Stimulated activated naive CD8-positive, alpha-beta T cell treated with anti-CD3 and anti-CD28 coated beads, Interleukin-15, Interleukin-2, amounts not matched to agents 100 U/mL and 50 U/mL, for 24 hours (primary cell): ENCODE measurements around the gene PAXIP1.
"Not testable (repeated sequence)": the region's sequence is repeated elsewhere in the genome, so short reads cannot be mapped to it uniquely, and the experiment has no call there.

Experiments
- ATAC-seq: fragments of 150-1000 bp; cut with Tn5 transposase; one replicate; pipeline ENCODE4 v1.10.0; 2021
- DNase-seq: peaks from one replicate; pipeline ENCODE4 v3.0.0; 2021

Gene PAXIP1

GRCh38 chr7:154934353-154934952 is 68.5 kb downstream of the PAXIP1 start:
- ATAC-seq, DNase-seq: not testable (repeated sequence)

- DNase-seq, result no peak
- no peak for ATAC-seq
Measured at GRCh38 chr7:154931906-154932305, 71.0 kb downstream of the PAXIP1 start.

GRCh38 chr7:154929006-154929726 is 73.8 kb downstream of the PAXIP1 start:
- ATAC-seq (no peak), DNase-seq (no peak)

GRCh38 chr7:154928136-154929005 is 74.6 kb downstream of the PAXIP1 start:
- ATAC-seq, result peak; percentile 67
- DNase-seq, result peak; percentile 46

GRCh38 chr7:154927624-154928125 is 75.2 kb downstream of the PAXIP1 start:
- ATAC-seq (peak; percentile 61), DNase-seq (peak; percentile 74)

- ATAC-seq, DNase-seq: not testable (repeated sequence)
Measured at GRCh38 chr7:154922472-154922871, 80.5 kb downstream of the PAXIP1 start.

- ATAC-seq (no peak), DNase-seq (no peak)
Measured at GRCh38 chr7:154919344-154920225, 83.3 kb downstream of the PAXIP1 start.

GRCh38 chr7:154918741-154919140 is 84.2 kb downstream of the PAXIP1 start:
- ATAC-seq, result no peak
- DNase-seq, result no peak

- ATAC-seq (no peak), DNase-seq (no peak)
Measured at GRCh38 chr7:154918266-154918665, 84.7 kb downstream of the PAXIP1 start.

- DNase-seq (no peak), ATAC-seq (no peak)
Measured at GRCh38 chr7:154917808-154918160, 85.1 kb downstream of the PAXIP1 start.

GRCh38 chr7:154916856-154917807 is 85.8 kb downstream of the PAXIP1 start:
- ATAC-seq, result no peak
- DNase-seq, result no peak

GRCh38 chr7:154916381-154916780 is 86.5 kb downstream of the PAXIP1 start:
- no peak for DNase-seq
- ATAC-seq, result no peak

- ATAC-seq (no peak), DNase-seq (no peak)
Measured at GRCh38 chr7:154915600-154915999, 87.3 kb downstream of the PAXIP1 start.

GRCh38 chr7:154914996-154915380 is 87.9 kb downstream of the PAXIP1 start:
- DNase-seq (no peak), ATAC-seq (no peak)

- DNase-seq, result no peak
- ATAC-seq, result no peak
Measured at GRCh38 chr7:154914308-154914995, 88.5 kb downstream of the PAXIP1 start.

- DNase-seq (peak; percentile 94), ATAC-seq (peak; percentile 94)
Measured at GRCh38 chr7:154913638-154914307, 89.2 kb downstream of the PAXIP1 start.

- no peak for ATAC-seq
- DNase-seq, result no peak
Measured at GRCh38 chr7:154912871-154913637, 89.9 kb downstream of the PAXIP1 start.

GRCh38 chr7:154911862-154912455 is 91.0 kb downstream of the PAXIP1 start:
- no peak for DNase-seq
- no peak for ATAC-seq
